Psoas muscle (tissue), 8 donors: ENCODE results near the gene MRPS25. TPM values are rescaled to one million over a fixed set of nuclear protein-coding genes. Genes with fewer than 3 reads are reported as not detected.
A peak's percentile ranks its signal among the peaks of the same experiment; 100 is the strongest.

Experiments
- ATAC-seq, 4 donors: fragments of 200-7000 bp; cut with Tn5 transposase; one replicate each; pipeline ENCODE4 v1.9.1; 2020; ENCODE audit warnings: moderate library complexity in 3 of 4, mild to moderate bottlenecking in 2 of 4
- DNase-seq, 2 donors: peaks; one replicate each; pipeline ENCODE4 v3.0.0-alpha.2; 2020
- H3K27ac ChIP-seq: fragments of 200-600 bp; one replicate; pipeline ENCODE4 v1.8.0; 2022
- H3K27me3 ChIP-seq, 3 donors: fragments of 200-600 bp in 1 of 3; one replicate each; pipeline versions ENCODE4 v1.6.1 to v1.8.0; 2013 to 2022; ENCODE audit warnings: low read length in 2 of 3, mild to moderate bottlenecking in 2 of 3, moderate library complexity in 1 of 3; ENCODE audit not compliant: insufficient read depth in 3 of 3
- H3K36me3 ChIP-seq, 2 donors: fragments of 200-600 bp in 1 of 2; one replicate each; pipeline versions ENCODE4 v1.6.1 to v1.8.0; 2013 to 2022; ENCODE audit warnings: low read depth in 1 of 2, mild to moderate bottlenecking in 1 of 2, moderate library complexity in 1 of 2; ENCODE audit not compliant: insufficient read depth in 1 of 2
- H3K4me1 ChIP-seq: fragments of 200-600 bp; one replicate; pipeline ENCODE4 v1.8.0; 2022
- H3K4me3 ChIP-seq: fragments of 200-600 bp; one replicate; pipeline ENCODE4 v1.8.0; 2022; ENCODE audit warnings: mild to moderate bottlenecking
- H3K9me3 ChIP-seq: fragments of 200-600 bp; one replicate; pipeline ENCODE4 v1.8.0; 2022
- CTCF ChIP-seq: fragments of 200-600 bp; IDR thresholded peaks from one replicate; pipeline ENCODE4 v1.8.0; 2022; ENCODE audit warnings: antibody characterized with exemption
- WGBS, 3 donors: extraction: QIAGEN DNeasy Blood & Tissue Kit; methylation state at CpG; one replicate each; pipeline versions ENCODE4 v1.1.6 to v1.1.7; 2013; 5-methylcytosine and 5-hydroxymethylcytosine counted together
- intact Hi-C, 2 donors: fragments of 100-400 bp; cut with DNase I; formaldehyde crosslinking; loops; one replicate each; pipeline versions ENCODE4 v1.11.0 to v1.14.2; 2022
- long read RNA-seq, 2 donors: library from polyadenylated mRNA; unstranded; transcript quantifications; one replicate each; pipeline ENCODE4 v2.0.0, GENCODE V29; 2021
- polyA plus RNA-seq, 3 donors: library from polyadenylated mRNA; stranded (reverse); fragments of 200-250 nt; gene quantifications; one replicate each; pipeline ENCODE4 v1.2.3, GENCODE V29; 2013
- total RNA-seq, 4 donors: library from RNA; stranded (reverse); fragmentation: NEBNext Ultra II Directional in 2 of 4; extraction: Animal tissue kit (Norgen Biotek cat#: 25700) in 2 of 4; gene quantifications; one replicate each; pipeline versions ENCODE4 v1.2.1 to v1.2.4, GENCODE V29; 2021 to 2023
- donor health status: healthy with polysubstance abuse.
- donor health status: DM: no; HTN: no; CAD: no; lungs with moderate emphysema.
- donor health status: Bipolar disorder and iron deficiency.
- donor health status: healthy.
- donor health status: DM: yes; HTN: yes; CAD: no.
- donor health status: DM: no; HTN: no; CAD: no.
- donor health status: DM: no; HTN: no; CAD: no.
- donor health status: DM: yes; HTN: yes; CAD: no.

The MRPS25 gene
- 10 to 100 TPM; 60.6 to 83.9 (median 74.1) TPM for total RNA-seq
- polyA plus RNA-seq, result 100 to 1,000 TPM in 1 of 3 donors, 10 to 100 TPM in 2; 72.9 to 145 (median 74.2) TPM
- long read RNA-seq, donor 1, full-length matches to known transcripts, result 49 of 53 reads
- long read RNA-seq, donor 1, partial matches to known transcripts, result 1 of 53 reads
- long read RNA-seq, donor 1, other reads (novel, unspliced or antisense), result 3 of 53 reads
- long read RNA-seq, donor 2, full-length matches to known transcripts, result 100 of 124 reads
- long read RNA-seq, donor 2, partial matches to known transcripts, result 8 of 124 reads
- long read RNA-seq, donor 2, other reads (novel, unspliced or antisense), result 16 of 124 reads

GRCh38 chr3:15064835-15065549, at the start of gene MRPS25:
Gene MRPS25, minus strand, starts transcription at chr3:15065315. Its CDS starts 121 bp downstream, at chr3:15065194.
- H3K27ac ChIP-seq, result peak within 1 kb of the TSS; percentile 92
- DNase-seq (peak; percentile 92 to 96), ATAC-seq (peak; percentile 97 to 98 (median 98))
- H3K27me3 ChIP-seq, result no peaks in the 10 kb centered on the region
- H3K4me3 ChIP-seq, result peak within 1 kb of the TSS; percentile 93
- H3K36me3 ChIP-seq, result peaks cover 0 to 5% of the 10 kb centered on the region in 2 donors
- H3K4me1 ChIP-seq, result peaks cover 13% of the 10 kb centered on the region
- no peak for TF ChIP-seq CTCF
- H3K9me3 ChIP-seq, result no peaks in the 10 kb centered on the region
- WGBS, 3 donors, result 0% methylated on average over 57 to 69 of the region's 69 CpGs
- intact Hi-C loops, result no loop called here

GRCh38 chr3:15113884-15114283, 48.8 kb upstream of the MRPS25 start:
- DNase-seq (no peak), ATAC-seq (no peak)
- H3K9me3 ChIP-seq, result no peaks in the 10 kb centered on the region
- H3K36me3 ChIP-seq, result no peaks in the 10 kb centered on the region
- H3K4me1 ChIP-seq, result no peaks in the 10 kb centered on the region
- 75 to 80% (median 79%) methylated on average over 3 of the region's 3 CpGs for WGBS, 3 donors
- TF ChIP-seq CTCF, result no peak
- intact Hi-C loops, result loop anchor here in 1 of 2 donors (10.0 kb wide), 1 partner anchor 271 kb away; no protein-coding TSS in a partner anchor
- no peak overlapping the region for H3K4me3 ChIP-seq
- no peak overlapping the region for H3K27ac ChIP-seq
- H3K27me3 ChIP-seq, result no peaks in the 10 kb centered on the region

GRCh38 chr3:15113471-15113870, 48.4 kb upstream of the MRPS25 start:
- Histone ChIP-seq H3K27ac (no peak overlapping the region), H3K9me3 (no peaks in the 10 kb centered on the region), H3K4me1 (no peaks in the 10 kb centered on the region), H3K36me3 (no peaks in the 10 kb centered on the region), H3K4me3 (no peak overlapping the region), H3K27me3 (no peaks in the 10 kb centered on the region)
- 39 to 42% (median 42%) methylated on average over 6 of the region's 6 CpGs for WGBS, 3 donors
- TF ChIP-seq CTCF, result no peak
- intact Hi-C loops, result loop anchor here in 1 of 2 donors (10.0 kb wide), 1 partner anchor 271 kb away; no protein-coding TSS in a partner anchor
- DNase-seq (no peak), ATAC-seq (no peak)

GRCh38 chr3:15112011-15112410, 46.9 kb upstream of the MRPS25 start:
- no peak overlapping the region for H3K27ac ChIP-seq
- H3K27me3 ChIP-seq, result no peaks in the 10 kb centered on the region
- no peak overlapping the region for H3K4me3 ChIP-seq
- H3K4me1 ChIP-seq, result no peaks in the 10 kb centered on the region
- no peak for TF ChIP-seq CTCF
- ATAC-seq, result no peak
- 67 to 76% (median 69%) methylated on average over 3 of the region's 3 CpGs for WGBS, 3 donors
- no peaks in the 10 kb centered on the region for H3K9me3 ChIP-seq
- intact Hi-C loops, result loop anchor here in 1 of 2 donors (10.0 kb wide), 1 partner anchor 273 kb away; no protein-coding TSS in a partner anchor
- no peaks in the 10 kb centered on the region for H3K36me3 ChIP-seq
- no peak for DNase-seq
